Kidney glomerular epithelial cell (primary cell): ENCODE measurements around the gene ROBO1.
A peak's percentile ranks its signal among the peaks of the same experiment; 100 is the strongest.

Source experiments
- DNase-seq: peaks from one replicate; lab custom pipeline; 2025; lab: John Stamatoyannopoulos, UW

Gene ROBO1

GRCh38 chr3:78839693-78840092 is 928.1 kb downstream of the ROBO1 start:
- no peak for DNase-seq

- DNase-seq = no peak
Measured at GRCh38 chr3:78838362-78838761, 929.4 kb downstream of the ROBO1 start.

- DNase-seq = no peak
Measured at GRCh38 chr3:78834910-78835309, 932.9 kb downstream of the ROBO1 start.

GRCh38 chr3:78832785-78833204 is 935.0 kb downstream of the ROBO1 start:
- no peak for DNase-seq

- DNase-seq = no peak
Measured at GRCh38 chr3:78831446-78831972, 936.3 kb downstream of the ROBO1 start.

GRCh38 chr3:78830470-78830869 is 937.3 kb downstream of the ROBO1 start:
- no peak for DNase-seq

GRCh38 chr3:78827618-78828017 is 940.2 kb downstream of the ROBO1 start:
- DNase-seq = no peak

GRCh38 chr3:78825858-78826215 is 942.0 kb downstream of the ROBO1 start:
- DNase-seq = no peak

- no peak for DNase-seq
Measured at GRCh38 chr3:78825118-78825857, 942.5 kb downstream of the ROBO1 start.

- peak; percentile 11 for DNase-seq
Measured at GRCh38 chr3:78823859-78824258, 943.9 kb downstream of the ROBO1 start.

GRCh38 chr3:78823434-78823833 is 944.4 kb downstream of the ROBO1 start:
- DNase-seq = no peak

- no peak for DNase-seq
Measured at GRCh38 chr3:78822726-78823125, 945.1 kb downstream of the ROBO1 start.

- peak; percentile 22 for DNase-seq
Measured at GRCh38 chr3:78820542-78820941, 947.3 kb downstream of the ROBO1 start.

- DNase-seq = no peak
Measured at GRCh38 chr3:78818161-78818985, 949.4 kb downstream of the ROBO1 start.

GRCh38 chr3:78814893-78815562 is 952.8 kb downstream of the ROBO1 start:
- DNase-seq = no peak

GRCh38 chr3:78812166-78812565 is 955.6 kb downstream of the ROBO1 start:
- DNase-seq = no peak

- no peak for DNase-seq
Measured at GRCh38 chr3:78809966-78810365, 957.8 kb downstream of the ROBO1 start.

GRCh38 chr3:78804251-78805037 is 963.4 kb downstream of the ROBO1 start:
- DNase-seq = no peak

GRCh38 chr3:78802562-78802930 is 965.3 kb downstream of the ROBO1 start:
- no peak for DNase-seq

- no peak for DNase-seq
Measured at GRCh38 chr3:78801926-78802561, 965.8 kb downstream of the ROBO1 start.

- DNase-seq = no peak
Measured at GRCh38 chr3:78799681-78800080, 968.1 kb downstream of the ROBO1 start.
